ENCODE data around the gene IMMP2L.

- TF ChIP-seq CTCF (IDR thresholded peaks at IDR 0.05; ENCODE audit: insufficient read depth, low read length, poor library complexity, severe bottlenecking) (no peak), EZH2phosphoT487 (conservative IDR thresholded peaks at IDR 0.05; ENCODE audit: low read length) (no peak)
Observed at GRCh38 chr7:111173990-111174389, 388.3 kb downstream of the IMMP2L start.

Data from SU-DHL-6 (cell line).